ENCODE results near the gene FSIP2.
A peak's percentile ranks its signal among the peaks of the same experiment; 100 is the strongest.

The FSIP2 gene, protein sequence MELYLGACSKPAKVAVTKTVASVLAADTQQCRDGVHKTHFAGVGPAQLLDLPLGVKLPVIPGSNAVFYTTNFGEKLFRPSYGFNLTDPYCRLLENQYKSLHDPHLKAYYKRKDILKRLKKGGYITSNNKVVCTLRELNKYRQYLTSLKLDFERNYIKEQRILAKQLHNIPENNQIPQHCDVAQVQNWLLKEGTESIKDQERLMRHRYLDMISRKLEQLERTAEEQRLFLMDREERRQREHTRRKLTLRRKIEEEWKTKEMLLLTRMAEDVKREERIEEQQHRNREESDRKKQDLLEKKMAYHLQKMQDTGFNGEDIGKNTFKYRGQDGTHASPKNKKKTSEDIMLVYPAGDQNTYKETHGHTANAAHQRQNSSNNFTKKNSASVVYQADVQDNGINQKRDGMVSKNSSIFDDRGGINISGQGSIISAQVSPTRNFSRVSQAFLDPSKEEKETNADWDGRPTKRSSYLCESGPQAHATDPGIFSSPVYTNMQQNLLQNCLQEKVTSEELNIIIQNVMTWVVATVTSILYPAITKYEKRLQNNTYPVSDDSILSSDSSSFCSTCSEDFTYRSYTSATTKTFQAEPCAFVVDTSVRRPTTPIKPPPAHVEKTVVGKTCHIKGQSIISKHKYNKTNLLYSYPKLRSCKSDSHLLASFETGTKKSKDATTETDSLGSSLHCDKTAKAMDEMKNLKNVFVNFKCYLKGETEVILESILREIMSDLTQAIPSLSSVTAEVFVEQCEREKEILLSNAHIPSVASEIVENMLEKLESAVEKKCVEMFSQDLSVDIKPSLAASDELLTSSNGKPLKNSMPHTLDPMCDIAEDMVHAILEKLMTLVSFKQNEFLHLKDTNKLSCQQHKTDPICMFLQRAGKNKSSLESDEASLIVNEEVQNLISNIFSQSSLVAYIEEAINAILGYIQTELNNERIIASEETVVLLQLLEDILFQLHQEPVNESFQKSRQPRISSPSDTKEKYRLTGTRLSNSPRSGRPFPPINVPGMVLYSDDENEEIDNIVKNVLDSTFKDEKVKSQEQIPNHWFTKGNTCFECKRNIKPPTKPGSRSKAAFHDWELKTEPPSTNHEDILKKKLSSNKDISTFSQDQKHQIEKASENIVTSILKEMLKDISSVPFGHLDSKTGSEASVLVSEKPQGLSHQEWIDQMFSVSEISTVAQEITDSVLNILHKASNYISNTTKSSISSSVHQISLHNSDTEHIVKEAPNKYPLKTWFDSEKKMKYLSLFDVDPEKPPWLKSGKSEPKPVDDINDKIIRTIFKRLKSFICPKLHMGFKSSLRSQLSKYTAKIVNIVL (N-terminal part only)

DNA sequence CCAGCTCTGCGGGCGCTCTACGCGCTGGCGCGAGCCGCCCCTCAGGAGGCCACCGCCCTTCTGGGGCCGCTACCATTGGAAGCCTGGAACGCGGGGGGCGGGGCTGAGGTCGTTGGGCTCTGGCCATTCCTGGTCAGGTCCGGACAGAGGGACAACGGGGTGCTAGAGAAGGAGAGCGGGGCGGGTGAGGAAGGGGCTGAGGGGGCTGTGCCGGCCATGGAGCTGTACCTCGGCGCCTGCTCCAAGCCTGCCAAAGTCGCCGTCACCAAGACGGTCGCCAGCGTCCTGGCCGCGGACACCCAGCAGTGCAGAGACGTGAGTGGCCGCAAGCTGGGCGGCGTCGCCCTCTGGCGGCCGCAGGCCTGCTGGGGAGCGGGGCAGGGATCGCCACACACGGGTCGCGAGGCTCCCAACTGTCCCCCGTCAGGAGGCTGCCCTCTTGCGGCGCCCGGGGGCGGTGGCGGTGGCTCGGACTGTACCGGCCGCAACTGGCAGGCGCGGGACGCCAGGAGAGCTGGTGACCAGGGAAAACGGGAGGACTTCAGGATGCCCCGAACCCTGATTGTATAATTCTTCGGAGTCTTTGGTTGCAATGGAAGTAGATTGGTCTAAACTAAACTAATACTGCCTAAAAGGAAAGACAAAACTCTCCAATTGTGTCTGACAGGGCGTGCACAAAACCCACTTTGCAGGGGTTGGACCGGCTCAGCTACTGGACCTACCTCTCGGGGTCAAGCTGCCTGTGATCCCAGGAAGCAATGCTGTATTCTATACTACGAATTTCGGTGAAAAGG lies at the start of gene FSIP2:
Gene FSIP2 (plus strand): TSS at position 126 of the 794 bp plus-strand sequence. CDS start 91 bp downstream, at position 217.
- Mint-ChIP-seq H3K27ac (no peak within 1 kb of the TSS), H3K4me1 (ENCODE audit: low read depth) (no peaks in the 10 kb centered on the region), H3K36me3 (ENCODE audit: low read depth) (no peaks in the 10 kb centered on the region), H3K4me3 (peak within 1 kb of the TSS; percentile 19), H3K27me3 (ENCODE audit: low read depth) (peaks cover 11% of the 10 kb centered on the region), H3K9me3 (no peaks in the 10 kb centered on the region)
- peak; percentile 62 for DNase-seq (ENCODE audit: low spot score)

DNA sequence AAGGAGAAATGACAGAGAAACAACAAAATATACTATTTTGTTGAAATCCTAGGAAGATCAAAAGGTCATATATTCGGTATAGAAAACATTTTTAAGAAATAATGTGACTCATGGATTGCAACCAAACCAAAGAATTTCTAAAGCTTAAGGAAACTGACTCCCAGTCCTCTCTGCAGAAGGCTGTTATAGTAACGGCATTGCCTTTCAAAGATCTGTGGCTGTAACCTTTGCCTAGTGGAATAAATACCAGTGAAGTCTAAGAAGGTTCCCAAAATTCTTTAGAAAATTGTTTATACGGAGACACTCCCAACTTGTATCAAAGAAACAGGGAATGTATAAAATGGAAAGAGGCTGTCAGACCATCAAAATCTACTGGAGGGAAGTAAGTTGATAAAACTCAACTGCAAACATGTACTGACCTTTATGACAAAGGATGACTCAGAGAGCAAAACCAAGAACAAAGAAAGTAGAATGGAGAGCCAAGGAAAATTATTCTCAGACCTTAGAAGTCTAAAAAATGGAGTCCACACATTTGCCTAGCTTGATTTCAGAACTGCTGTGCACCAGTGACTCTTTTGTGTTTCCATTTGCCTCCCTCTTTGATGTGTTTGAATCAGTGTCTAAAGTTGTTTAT lies 48.6 kb upstream of the FSIP2 start:
- no peaks in the 10 kb centered on the region for H3K4me1 Mint-ChIP-seq (ENCODE audit: low read depth)
- H3K4me3 Mint-ChIP-seq, result no peak overlapping the region
- DNase-seq (ENCODE audit: low spot score), result no peak
- H3K36me3 Mint-ChIP-seq (ENCODE audit: low read depth), result no peaks in the 10 kb centered on the region
- H3K27me3 Mint-ChIP-seq (ENCODE audit: low read depth), result no peaks in the 10 kb centered on the region
- H3K9me3 Mint-ChIP-seq, result no peaks in the 10 kb centered on the region
- H3K27ac Mint-ChIP-seq, result no peak overlapping the region

DNA sequence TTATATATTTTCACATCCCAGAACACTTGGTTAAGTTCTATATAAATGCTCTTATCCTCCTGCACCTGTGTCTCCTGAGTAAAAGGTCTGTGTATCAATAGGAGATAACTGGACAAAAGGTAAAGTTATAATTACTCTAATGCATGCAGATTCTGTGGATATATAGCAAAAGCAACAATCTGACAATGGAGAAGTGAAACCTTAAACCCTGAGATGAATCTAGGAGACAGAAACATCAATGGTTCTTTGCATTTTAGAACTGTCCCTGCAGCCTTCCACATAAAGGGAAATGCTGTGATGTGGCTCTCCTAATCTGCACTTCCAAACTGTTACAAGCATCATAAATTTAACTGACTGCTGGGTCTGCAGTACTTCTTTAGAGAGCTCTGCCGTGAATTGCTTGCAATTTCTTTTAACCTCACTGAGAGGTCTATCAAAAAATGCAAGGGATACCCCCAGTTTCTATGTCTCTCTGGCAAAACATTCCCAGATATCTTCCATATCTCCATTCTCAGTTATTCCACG lies 42.8 kb upstream of the FSIP2 start:
- no peaks in the 10 kb centered on the region for H3K4me1 Mint-ChIP-seq (ENCODE audit: low read depth)
- H3K36me3 Mint-ChIP-seq (ENCODE audit: low read depth), result no peaks in the 10 kb centered on the region
- H3K4me3 Mint-ChIP-seq, result no peak overlapping the region
- no peaks in the 10 kb centered on the region for H3K27me3 Mint-ChIP-seq (ENCODE audit: low read depth)
- no peaks in the 10 kb centered on the region for H3K9me3 Mint-ChIP-seq
- DNase-seq (ENCODE audit: low spot score), result no peak
- no peak overlapping the region for H3K27ac Mint-ChIP-seq

DNA sequence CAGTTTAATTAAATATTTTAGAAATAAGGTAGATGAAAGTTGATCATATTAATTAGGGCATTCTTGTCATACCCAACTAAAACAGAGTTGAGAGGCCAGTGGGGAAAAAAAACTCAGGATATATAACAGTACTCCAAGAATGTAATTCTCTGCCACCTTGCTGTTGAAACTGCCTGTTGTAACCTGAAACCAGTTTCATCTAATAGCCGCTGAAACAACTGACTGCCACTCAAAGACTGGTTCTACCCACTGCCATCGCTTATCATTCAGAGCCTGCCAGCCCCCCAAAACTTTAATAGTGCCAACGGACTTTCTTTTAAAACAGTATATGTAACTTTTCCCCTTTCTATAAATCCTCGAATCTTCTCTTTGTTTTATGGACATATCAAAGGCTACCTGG lies 37.7 kb upstream of the FSIP2 start:
- Mint-ChIP-seq H3K27me3 (ENCODE audit: low read depth) (no peaks in the 10 kb centered on the region), H3K9me3 (no peaks in the 10 kb centered on the region), H3K4me3 (no peak overlapping the region), H3K4me1 (ENCODE audit: low read depth) (no peaks in the 10 kb centered on the region), H3K27ac (no peak overlapping the region), H3K36me3 (ENCODE audit: low read depth) (no peaks in the 10 kb centered on the region)
- no peak for DNase-seq (ENCODE audit: low spot score)

DNA sequence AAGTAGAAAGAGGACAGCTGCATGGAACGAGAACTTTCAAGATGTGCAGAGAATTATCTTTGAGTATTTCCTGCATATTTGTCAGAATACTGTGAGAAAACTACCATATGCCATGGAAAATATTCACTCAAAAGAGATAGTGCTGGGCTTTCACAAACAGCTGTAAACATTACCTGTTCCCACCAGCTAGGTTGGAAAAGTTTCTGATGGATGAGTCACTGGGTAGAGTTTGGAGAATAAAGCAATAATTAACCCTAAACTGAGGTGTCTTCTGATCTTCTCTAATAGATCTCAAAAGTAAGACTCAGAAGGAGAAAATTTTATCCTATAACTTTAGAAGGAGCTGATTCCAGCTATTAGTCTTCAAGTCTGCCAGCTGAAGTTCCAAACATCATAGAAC lies 3.9 kb upstream of the FSIP2 start:
- no peak overlapping the region for H3K4me3 Mint-ChIP-seq
- DNase-seq (ENCODE audit: low spot score), result no peak
- H3K9me3 Mint-ChIP-seq, result no peaks in the 10 kb centered on the region
- no peak overlapping the region for H3K27ac Mint-ChIP-seq
- peaks cover 7% of the 10 kb centered on the region for H3K27me3 Mint-ChIP-seq (ENCODE audit: low read depth)
- no peaks in the 10 kb centered on the region for H3K4me1 Mint-ChIP-seq (ENCODE audit: low read depth)
- no peaks in the 10 kb centered on the region for H3K36me3 Mint-ChIP-seq (ENCODE audit: low read depth)

DNA sequence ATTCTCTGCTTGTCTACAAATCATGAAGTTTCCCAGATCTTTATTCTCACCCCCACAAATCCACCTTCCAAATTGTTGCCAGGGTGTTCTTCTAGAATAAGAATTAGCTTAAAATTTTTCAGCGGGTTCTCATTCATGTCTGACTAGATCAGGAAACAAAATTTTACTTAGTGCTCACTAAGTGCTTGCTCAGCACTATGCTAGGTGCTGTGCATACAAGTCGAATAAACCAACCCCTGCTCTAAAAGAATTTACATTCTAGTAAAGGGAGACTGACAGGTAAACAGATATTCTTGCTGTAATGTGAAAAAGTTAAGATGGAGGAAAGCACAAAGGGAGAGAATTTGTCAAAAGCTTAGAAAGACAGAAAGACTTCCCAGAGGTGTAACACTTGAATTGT lies 2.4 kb upstream of the FSIP2 start:
- Mint-ChIP-seq H3K27ac (no peak overlapping the region), H3K27me3 (ENCODE audit: low read depth) (peaks cover 11% of the 10 kb centered on the region), H3K4me1 (ENCODE audit: low read depth) (no peaks in the 10 kb centered on the region), H3K4me3 (no peak overlapping the region), H3K36me3 (ENCODE audit: low read depth) (no peaks in the 10 kb centered on the region), H3K9me3 (no peaks in the 10 kb centered on the region)
- DNase-seq (ENCODE audit: low spot score), result no peak

DNA sequence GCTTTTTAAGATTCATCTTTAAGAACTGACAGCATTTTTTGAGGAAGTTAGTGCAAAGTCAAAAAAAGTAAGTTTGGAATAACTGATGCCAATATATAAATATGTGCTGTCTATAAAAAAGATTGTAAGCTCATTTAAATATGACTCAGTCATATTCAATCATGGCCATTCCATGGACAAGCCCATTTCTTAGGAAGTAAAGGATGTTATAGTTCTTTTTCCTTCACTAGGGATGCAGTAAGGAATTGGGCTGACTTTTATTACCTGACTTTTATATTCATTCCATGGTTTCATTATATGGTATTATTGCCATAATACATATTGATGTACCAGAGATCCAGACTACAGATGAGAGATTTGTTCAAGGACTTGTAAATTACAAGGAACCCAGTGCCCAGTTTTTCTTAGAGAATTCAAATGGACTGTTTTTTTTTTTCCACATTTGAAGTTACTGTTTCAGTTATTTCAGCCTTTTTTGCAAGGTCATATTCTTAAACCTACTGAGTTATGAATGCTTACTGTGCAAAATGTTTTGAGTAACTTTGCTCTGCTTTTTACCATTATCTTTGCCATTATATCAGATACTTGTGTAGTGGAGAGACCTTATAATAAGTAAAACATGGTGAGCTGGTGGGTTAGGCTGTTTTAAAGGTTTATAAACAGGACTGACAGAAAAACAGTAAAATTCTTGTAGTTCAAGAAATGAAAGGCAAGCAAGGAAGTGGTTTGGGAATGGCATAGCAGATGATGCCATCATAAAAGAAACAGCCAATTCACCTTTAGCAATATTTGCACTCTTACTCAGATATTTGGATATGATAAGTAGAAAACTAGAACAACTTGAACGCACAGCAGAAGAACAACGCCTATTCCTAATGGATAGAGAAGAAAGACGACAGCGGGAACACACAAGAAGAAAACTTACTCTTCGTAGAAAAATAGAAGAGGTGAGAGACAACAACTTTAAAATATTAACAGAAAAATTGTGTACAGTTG lies 7.6 kb downstream of the FSIP2 start:
- DNase-seq (ENCODE audit: low spot score), result no peak
- H3K27me3 Mint-ChIP-seq (ENCODE audit: low read depth), result no peaks in the 10 kb centered on the region
- no peaks in the 10 kb centered on the region for H3K9me3 Mint-ChIP-seq
- H3K4me3 Mint-ChIP-seq, result no peak overlapping the region
- H3K4me1 Mint-ChIP-seq (ENCODE audit: low read depth), result no peaks in the 10 kb centered on the region
- no peak overlapping the region for H3K27ac Mint-ChIP-seq
- no peaks in the 10 kb centered on the region for H3K36me3 Mint-ChIP-seq (ENCODE audit: low read depth)

DNA sequence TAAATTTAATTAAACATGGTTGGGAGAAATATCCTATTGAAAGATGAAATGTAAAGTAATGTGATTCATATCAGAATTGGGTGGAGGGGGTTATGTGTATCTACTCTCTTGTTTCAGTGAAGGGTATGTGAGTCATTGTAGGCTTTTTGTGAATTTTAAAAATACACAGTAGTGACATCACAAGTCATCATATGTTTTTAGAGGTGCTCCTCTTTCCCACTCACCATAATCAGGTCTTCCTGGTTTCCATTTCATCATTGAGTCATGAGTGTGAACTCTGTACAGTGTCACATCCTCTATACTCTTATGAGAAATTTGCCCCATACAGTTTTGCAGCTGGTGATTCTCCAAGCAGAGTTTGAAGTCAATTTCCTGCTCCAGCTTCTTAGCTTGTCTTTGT lies 18.8 kb downstream of the FSIP2 start:
- Mint-ChIP-seq H3K36me3 (ENCODE audit: low read depth) (no peaks in the 10 kb centered on the region), H3K4me3 (no peak overlapping the region), H3K27ac (no peak overlapping the region), H3K27me3 (ENCODE audit: low read depth) (no peaks in the 10 kb centered on the region), H3K9me3 (no peaks in the 10 kb centered on the region), H3K4me1 (ENCODE audit: low read depth) (no peaks in the 10 kb centered on the region)
- no peak for DNase-seq (ENCODE audit: low spot score)

DNA sequence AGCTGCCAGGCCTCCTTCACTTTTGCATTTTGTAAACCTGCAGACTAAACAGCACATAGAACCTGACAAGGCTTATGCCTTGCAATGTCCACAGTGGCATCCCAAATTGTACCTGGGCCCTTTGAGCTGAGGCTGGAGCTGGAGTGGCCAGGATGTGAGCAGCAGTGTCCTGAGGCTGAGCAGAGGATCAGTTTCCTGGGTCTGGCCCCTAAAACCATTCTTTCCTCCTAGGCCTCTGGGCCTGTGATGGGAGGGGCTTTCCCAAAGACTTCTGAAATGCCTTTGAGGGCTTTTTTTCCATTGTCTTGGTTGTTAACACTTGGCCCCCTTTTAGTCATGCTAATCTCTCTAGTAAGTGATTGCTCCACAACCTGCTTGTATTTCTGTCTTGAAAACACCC lies 32.8 kb downstream of the FSIP2 start:
- no peaks in the 10 kb centered on the region for H3K4me1 Mint-ChIP-seq (ENCODE audit: low read depth)
- no peak for DNase-seq (ENCODE audit: low spot score)
- peaks cover 43% of the 10 kb centered on the region for H3K9me3 Mint-ChIP-seq
- H3K36me3 Mint-ChIP-seq (ENCODE audit: low read depth), result no peaks in the 10 kb centered on the region
- H3K27ac Mint-ChIP-seq, result no peak overlapping the region
- no peak overlapping the region for H3K4me3 Mint-ChIP-seq
- H3K27me3 Mint-ChIP-seq (ENCODE audit: low read depth), result no peaks in the 10 kb centered on the region

DNA sequence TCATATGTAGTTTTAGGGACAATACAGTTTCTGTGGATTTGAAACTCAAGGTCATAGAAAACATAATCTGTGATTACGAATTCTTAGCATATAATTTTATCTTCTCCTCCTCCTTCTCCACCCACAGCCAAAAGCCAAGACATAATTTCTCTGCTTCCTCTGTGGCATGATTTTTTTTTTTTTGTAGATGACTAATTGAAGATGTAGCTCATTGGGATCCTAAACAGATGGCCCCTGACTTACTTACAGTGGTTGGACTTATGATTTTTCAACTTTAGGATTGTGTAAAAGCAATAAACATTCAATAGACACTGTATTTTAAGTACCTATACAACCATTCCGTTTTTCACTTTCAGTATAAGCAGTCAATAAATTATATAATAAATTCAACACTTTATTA lies 42.3 kb downstream of the FSIP2 start:
- H3K36me3 Mint-ChIP-seq (ENCODE audit: low read depth), result no peaks in the 10 kb centered on the region
- H3K4me3 Mint-ChIP-seq, result no peak overlapping the region
- H3K27me3 Mint-ChIP-seq (ENCODE audit: low read depth), result no peaks in the 10 kb centered on the region
- H3K4me1 Mint-ChIP-seq (ENCODE audit: low read depth), result no peaks in the 10 kb centered on the region
- no peaks in the 10 kb centered on the region for H3K9me3 Mint-ChIP-seq
- no peak overlapping the region for H3K27ac Mint-ChIP-seq
- no peak for DNase-seq (ENCODE audit: low spot score)

DNA sequence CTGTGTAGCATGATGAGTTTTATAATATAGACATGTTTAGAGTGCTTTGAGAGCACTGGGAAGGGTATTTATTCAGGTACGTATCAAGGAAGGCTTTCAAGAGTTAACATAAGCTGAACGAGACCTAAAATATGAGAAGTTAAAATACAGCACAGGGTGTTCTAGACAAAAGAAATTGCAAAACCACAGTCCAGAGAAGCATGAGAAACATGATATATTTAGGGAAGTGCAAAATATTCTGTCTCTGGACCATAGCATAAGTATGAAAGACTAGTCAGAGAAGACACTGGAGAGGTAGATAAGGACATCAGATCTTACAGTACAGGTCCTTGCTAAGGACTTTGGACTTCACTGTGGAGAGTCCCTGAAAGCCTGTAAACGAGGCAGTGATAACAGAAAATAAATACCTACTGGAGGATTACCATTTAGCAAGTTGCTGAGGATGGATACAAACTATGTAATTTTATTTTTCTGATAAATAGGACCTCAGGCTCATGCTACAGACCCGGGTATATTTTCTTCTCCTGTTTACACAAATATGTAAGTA lies 43.7 kb downstream of the FSIP2 start:
- Mint-ChIP-seq H3K4me3 (no peak overlapping the region), H3K4me1 (ENCODE audit: low read depth) (no peaks in the 10 kb centered on the region), H3K27me3 (ENCODE audit: low read depth) (no peaks in the 10 kb centered on the region), H3K36me3 (ENCODE audit: low read depth) (no peaks in the 10 kb centered on the region), H3K27ac (no peak overlapping the region), H3K9me3 (no peaks in the 10 kb centered on the region)
- DNase-seq (ENCODE audit: low spot score), result no peak

DNA sequence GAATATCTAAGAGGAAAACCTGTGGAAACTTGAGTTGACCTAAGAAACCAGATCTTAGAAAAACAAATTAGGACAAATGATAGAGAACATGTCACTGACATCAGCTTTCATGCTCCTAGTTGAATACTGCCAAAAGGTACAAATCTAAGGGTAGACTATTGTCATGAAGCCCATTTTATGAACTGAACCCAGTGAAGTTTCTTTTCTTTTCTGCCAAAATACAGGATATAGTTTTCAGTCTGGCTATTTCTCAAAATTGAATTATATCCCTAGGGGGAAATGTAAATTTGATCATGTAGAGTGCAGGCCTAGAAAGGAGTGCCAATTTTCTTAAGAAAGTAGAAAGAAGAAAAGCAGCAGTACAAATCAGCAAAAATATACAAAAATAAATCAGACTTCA lies 46.6 kb downstream of the FSIP2 start:
- Mint-ChIP-seq H3K9me3 (no peaks in the 10 kb centered on the region), H3K4me3 (no peak overlapping the region), H3K27me3 (ENCODE audit: low read depth) (no peaks in the 10 kb centered on the region), H3K27ac (no peak overlapping the region), H3K36me3 (ENCODE audit: low read depth) (no peaks in the 10 kb centered on the region), H3K4me1 (ENCODE audit: low read depth) (no peaks in the 10 kb centered on the region)
- DNase-seq (ENCODE audit: low spot score), result no peak
